B cell (primary cell): ENCODE results near the gene NTN1. TPM values are rescaled to one million over a fixed set of nuclear protein-coding genes. Genes with fewer than 3 reads are reported as not detected.

Experiments
- ATAC-seq: fragments of 200-7000 bp; cut with Tn5 transposase; one replicate; pipeline ENCODE4 v1.10.0; 2021; ENCODE audit warnings: low read depth, mild to moderate bottlenecking, moderate number of reproducible peaks, moderate library complexity
- CTCF ChIA-PET: fragments of 350-600 bp; sonication (Branson Sonifier 250); formaldehyde crosslinking; loops from one replicate; lab custom pipeline; 2021; ENCODE audit warnings: antibody characterized with exemption, inconsistent platforms; lab: Charles Lee
- POLR2A ChIA-PET: fragments of 350-600 bp; sonication (Branson Sonifier 250); formaldehyde crosslinking; loops from one replicate; lab custom pipeline; 2021; ENCODE audit warnings: antibody characterized with exemption; lab: Charles Lee
- DNase-seq: peaks from one replicate; pipeline ENCODE4 v3.0.0; 2013
- H2AFZ ChIP-seq: 2 replicates; pipeline ENCODE4 v1.6.1; 2012; ENCODE audit warnings: mild to moderate bottlenecking, low read depth, low read length; ENCODE audit not compliant: insufficient read depth, poor library complexity, severe bottlenecking
- H3K27ac ChIP-seq, 2 donors: 1 replicate in 1 of 2; 2 replicates in 1 of 2; pipeline ENCODE4 v1.5.1; 2012 to 2013; ENCODE audit warnings: low read length in 2 of 2, mild to moderate bottlenecking in 2 of 2, moderate library complexity in 1 of 2
- H3K27me3 ChIP-seq, 4 experiments: fragments of 200-600 bp in 1 of 4; sonication (generic) in 1 of 4; replicated peaks in 1 of 4; 1 replicate in 2 of 4; 2 replicates in 2 of 4; pipeline versions ENCODE4 v1.6.1 to v1.7.0; 2013 to 2016; ENCODE audit warnings: low read length in 3 of 4, mild to moderate bottlenecking in 2 of 4, mixed read lengths in 1 of 4, moderate library complexity in 1 of 4; ENCODE audit not compliant: insufficient read depth in 4 of 4, control insufficient read depth in 3 of 4; ENCODE audit errors: control extremely low read depth in 1 of 4
- H3K36me3 ChIP-seq, 2 experiments: replicated peaks in 1 of 2; 1 replicate in 1 of 2; 2 replicates in 1 of 2; pipeline versions ENCODE4 v1.6.1 to v1.7.1; 2013; ENCODE audit warnings: low read length in 1 of 2; ENCODE audit not compliant: insufficient read depth in 2 of 2, control insufficient read depth in 1 of 2; ENCODE audit errors: control extremely low read depth in 1 of 2, extremely low read depth in 1 of 2
- H3K4me1 ChIP-seq, 2 donors: fragments of 200-600 bp in 1 of 2; sonication (generic) in 1 of 2; 1 replicate in 1 of 2; 2 replicates in 1 of 2; pipeline versions ENCODE4 v1.5.1 to v1.6.1; 2013 to 2017; ENCODE audit warnings: low read length in 2 of 2; ENCODE audit not compliant: control insufficient read depth in 2 of 2, insufficient read depth in 2 of 2
- H3K4me2 ChIP-seq: replicated peaks from 2 replicates; pipeline ENCODE3; 2012; ENCODE audit warnings: mild to moderate bottlenecking, low read depth, low read length; ENCODE audit not compliant: poor library complexity, severe bottlenecking
- H3K4me3 ChIP-seq, 5 experiments: fragments of 200-600 bp in 1 of 5; sonication (generic) in 1 of 5; 1 replicate in 3 of 5; 2 replicates in 2 of 5; pipeline versions ENCODE4 v1.5.1 to v1.7.0; 2011 to 2016; ENCODE audit warnings: low read length in 4 of 5, mild to moderate bottlenecking in 4 of 5, low read depth in 2 of 5, control low read depth in 1 of 5, moderate library complexity in 1 of 5; ENCODE audit not compliant: insufficient read depth in 1 of 5; ENCODE audit errors: control extremely low read depth in 1 of 5, extremely low read depth in 1 of 5
- H3K79me2 ChIP-seq: fragments of 200-600 bp; sonication (generic); one replicate; pipeline ENCODE4 v1.6.0; 2016; ENCODE audit warnings: low read length; ENCODE audit not compliant: control insufficient read depth, insufficient read depth
- H3K9ac ChIP-seq: fragments of 200-600 bp; sonication (generic); 2 replicates; pipeline ENCODE4 v1.6.1; 2017; ENCODE audit warnings: mild to moderate bottlenecking, low read length, moderate library complexity
- H3K9me3 ChIP-seq, 3 donors: one replicate each; pipeline versions ENCODE4 v1.6.1 to v1.7.1; 2013; ENCODE audit warnings: low read length in 2 of 3; ENCODE audit not compliant: control insufficient read depth in 2 of 3, insufficient read depth in 1 of 3; ENCODE audit errors: control extremely low read depth in 1 of 3
- H4K20me1 ChIP-seq: 2 replicates; pipeline ENCODE4 v1.6.0; 2012; ENCODE audit warnings: mild to moderate bottlenecking, low read length; ENCODE audit not compliant: insufficient read depth, control insufficient read depth, poor library complexity, severe bottlenecking
- H3K27ac Mint-ChIP-seq: one replicate; pipeline ENCODE4 v1.8.0; 2021; ENCODE audit warnings: mixed read lengths
- H3K27me3 Mint-ChIP-seq: one replicate; pipeline ENCODE4 v1.8.0; 2021; ENCODE audit warnings: mixed read lengths
- H3K4me1 Mint-ChIP-seq: one replicate; pipeline ENCODE4 v1.8.0; 2021; ENCODE audit warnings: mixed read lengths
- H3K4me3 Mint-ChIP-seq: one replicate; pipeline ENCODE4 v1.8.0; 2021; ENCODE audit warnings: mixed read lengths
- H3K9me3 Mint-ChIP-seq: one replicate; pipeline ENCODE4 v1.8.0; 2022; ENCODE audit warnings: mixed read lengths; ENCODE audit not compliant: insufficient read depth
- CTCF ChIP-seq: fragments of 200-600 bp; IDR thresholded peaks from one replicate; pipeline ENCODE4 v1.8.0; 2022; ENCODE audit warnings: antibody characterized with exemption, mild to moderate bottlenecking
- EZH2 ChIP-seq: IDR thresholded peaks from 2 replicates; pipeline ENCODE4 v1.6.1; 2012; ENCODE audit warnings: borderline replicate concordance, low read depth, mild to moderate bottlenecking, moderate library complexity, low read length; ENCODE audit not compliant: insufficient read depth, poor library complexity, severe bottlenecking
- WGBS: methylation state at CpG from one replicate; pipeline ENCODE4 v1.1.5; 2013; ENCODE audit warnings: missing lambda C conversion rate; ENCODE audit not compliant: insufficient coverage; 5-methylcytosine and 5-hydroxymethylcytosine counted together
- intact Hi-C: fragments of 100-400 bp; cut with micrococcal nuclease; formaldehyde crosslinking; loops from one replicate; pipeline ENCODE4 v1.10.0; 2022
- polyA plus RNA-seq: library from polyadenylated mRNA; depleted of rRNA; stranded (reverse); fragments of >200 nt; gene quantifications from 2 replicates; pipeline ENCODE4 v1.2.3, GENCODE V29; 2012
- total RNA-seq, 2 donors: library from RNA; stranded (reverse); fragments of 120-200 nt in 1 of 2; gene quantifications; 1 replicate in 1 of 2; 2 replicates in 1 of 2; pipeline versions ENCODE4 v1.2.3 to v1.2.4, GENCODE V29; 2013 to 2022

Gene NTN1
- total and polyA plus RNA-seq, 2 donors (not counting 1 experiment from before 2014, with no cell fraction given) = 0.10 to 0.25 TPM

DNA sequence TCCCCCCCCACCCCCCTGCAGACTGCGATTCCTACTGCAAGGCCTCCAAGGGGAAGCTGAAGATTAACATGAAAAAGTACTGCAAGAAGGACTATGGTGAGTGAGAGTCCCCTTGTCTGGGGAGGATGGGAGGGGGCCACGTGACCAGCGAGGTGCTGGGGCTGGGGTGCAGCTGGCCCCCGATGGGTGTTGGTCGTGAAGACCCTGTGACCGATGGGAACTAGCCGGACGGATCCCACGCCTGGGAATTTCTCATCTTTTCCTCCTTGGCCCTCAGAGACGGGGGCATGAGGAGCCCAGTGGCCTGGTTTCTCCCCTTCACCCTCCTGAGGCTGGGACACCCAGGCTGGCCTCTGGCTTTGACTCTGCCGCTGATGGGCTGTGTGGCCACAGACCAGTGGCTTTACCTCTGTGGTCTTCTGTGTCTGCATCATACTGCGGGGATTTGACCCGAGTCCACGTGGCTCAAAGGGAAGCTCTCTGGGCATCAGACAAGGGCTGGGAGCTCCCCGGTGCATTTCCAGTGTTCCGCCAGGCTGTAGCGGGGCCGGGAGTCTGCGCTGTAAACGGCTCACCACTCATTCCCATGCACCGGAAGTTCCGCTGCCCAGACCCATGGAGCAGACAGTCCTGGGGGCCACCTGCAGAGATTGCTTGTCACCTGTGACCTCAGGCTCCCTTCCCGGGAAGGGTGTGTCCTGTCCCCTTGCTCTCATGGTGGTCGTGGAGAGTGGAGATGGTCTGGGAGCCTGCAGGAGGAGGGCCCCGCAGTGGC lies 200.0 kb downstream of the NTN1 start:
- intact Hi-C loops = no loop called here
- Histone ChIP-seq H3K27ac (no peak overlapping the region), H4K20me1 (no peaks in the 10 kb centered on the region), H3K4me1 (no peaks in the 10 kb centered on the region), H3K9ac (no peak overlapping the region), H3K9me3 (peaks cover 0 to 7% (median 2%) of the 10 kb centered on the region in 3 donors), H3K4me3 (no peak overlapping the region), H3K27me3 (no peaks in the 10 kb centered on the region), H3K79me2 (no peaks in the 10 kb centered on the region), H3K36me3 (no peaks in the 10 kb centered on the region), H3K4me2 (no peak overlapping the region), H2AFZ (no peak overlapping the region)
- POLR2A ChIA-PET = no interaction called here
- Mint-ChIP-seq H3K27ac (no peak overlapping the region), H3K4me3 (no peak overlapping the region), H3K9me3 (peaks cover 4% of the 10 kb centered on the region), H3K4me1 (no peaks in the 10 kb centered on the region), H3K27me3 (peaks cover 3% of the 10 kb centered on the region)
- ATAC-seq = no peak
- no peak for DNase-seq
- CTCF ChIA-PET = no interaction called here
- 97% methylated on average over 24 of the region's 25 CpGs for WGBS
- TF ChIP-seq CTCF (no peak), EZH2 (no peak)

DNA sequence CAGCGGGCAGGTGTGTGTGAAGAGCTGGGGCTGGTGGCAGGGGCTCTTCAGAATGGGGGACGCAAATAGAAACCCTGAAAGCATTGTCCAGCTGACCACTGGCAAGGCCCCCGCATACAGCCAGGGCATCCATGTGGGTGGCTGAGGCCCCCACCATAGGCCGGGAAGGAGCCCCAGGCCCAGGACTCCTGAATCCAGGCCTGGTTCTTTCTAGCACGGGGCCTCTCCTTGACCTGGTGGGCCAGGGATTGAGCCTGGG lies 200.5 kb downstream of the NTN1 start:
- TF ChIP-seq EZH2 (no peak), CTCF (no peak)

More for the DNA sequence above, 200.5 kb downstream of the NTN1 start:
- no peak overlapping the region for H3K4me2 ChIP-seq
- Mint-ChIP-seq H3K27ac (no peak overlapping the region), H3K4me3 (no peak overlapping the region), H3K9me3 (peaks cover 4% of the 10 kb centered on the region), H3K4me1 (no peaks in the 10 kb centered on the region), H3K27me3 (peaks cover 3% of the 10 kb centered on the region)
- no peak overlapping the region for H3K27ac ChIP-seq
- intact Hi-C loops = no loop called here
- H3K27me3 ChIP-seq = no peaks in the 10 kb centered on the region
- CTCF ChIA-PET = no interaction called here
- no peaks in the 10 kb centered on the region for H3K36me3 ChIP-seq
- no peak overlapping the region for H2AFZ ChIP-seq
- POLR2A ChIA-PET = no interaction called here
- H4K20me1 ChIP-seq = no peaks in the 10 kb centered on the region
- ATAC-seq (no peak), DNase-seq (no peak)
- 95% methylated on average over 5 of the region's 5 CpGs for WGBS
- no peak overlapping the region for H3K4me3 ChIP-seq
- no peaks in the 10 kb centered on the region for H3K79me2 ChIP-seq
- no peak overlapping the region for H3K9ac ChIP-seq
- peaks cover 0 to 2% (median 0%) of the 10 kb centered on the region in 3 donors for H3K9me3 ChIP-seq
- H3K4me1 ChIP-seq = peaks cover 0 to 5% of the 10 kb centered on the region in 2 donors
